Panc1 (cell line): Measurements from ENCODE around the gene BRICD5. TPM values are rescaled to one million over a fixed set of nuclear protein-coding genes. Genes with fewer than 3 reads are reported as not detected.

Experiments used
- ATAC-seq: fragments of 200-7000 bp; cut with Tn5 transposase; 2 replicates; pipeline ENCODE4 v1.9.1; 2020; ENCODE audit warnings: mild to moderate bottlenecking, moderate library complexity
- BruUV-seq: library from RNA; stranded (reverse); fragments of 400-500 nt; replicated peaks from 2 replicates; lab custom pipeline; 2021; lab: Mats Ljungman, UMichigan
- CTCF ChIA-PET: fragments of 300-600 bp; sonication (Branson Sonifier 250); formaldehyde crosslinking; loops from one replicate; lab custom pipeline; 2022; ENCODE audit warnings: antibody characterized with exemption; lab: Charles Lee
- POLR2A ChIA-PET: fragments of 300-600 bp; sonication (Branson Sonifier 250); formaldehyde crosslinking; loops from one replicate; lab custom pipeline; 2022; ENCODE audit warnings: antibody characterized with exemption; lab: Charles Lee
- DNase-seq: peaks from one replicate; pipeline ENCODE4 v3.0.0-alpha.2; 2010; ENCODE audit warnings: low read depth, low spot score
- H3K27ac ChIP-seq: 2 replicates; pipeline ENCODE4 v1.5.1; 2011; ENCODE audit warnings: mild to moderate bottlenecking, low read length, inconsistent platforms
- H3K27me3 ChIP-seq: fragments of 200-500 bp; sonication (Bioruptor generic); 2 replicates; pipeline ENCODE4 v1.6.0; 2014; ENCODE audit warnings: low read length, inconsistent platforms; ENCODE audit not compliant: control insufficient read depth, insufficient read depth
- H3K36me3 ChIP-seq: fragments of 200-500 bp; sonication (Bioruptor generic); 2 replicates; pipeline ENCODE4 v1.5.1; 2014; ENCODE audit warnings: inconsistent platforms, mild to moderate bottlenecking, low read length, moderate library complexity; ENCODE audit not compliant: control insufficient read depth, insufficient read depth
- H3K4me1 ChIP-seq: 2 replicates; pipeline ENCODE4 v1.5.1; 2011; ENCODE audit warnings: inconsistent platforms, mild to moderate bottlenecking, low read length, moderate library complexity; ENCODE audit not compliant: control insufficient read depth, insufficient read depth
- H3K4me3 ChIP-seq, 2 experiments: 2 replicates each; pipeline ENCODE4 v1.5.1; 2011 to 2012; ENCODE audit warnings: low read depth in 2 of 2, low read length in 2 of 2, mild to moderate bottlenecking in 2 of 2, inconsistent platforms in 1 of 2, moderate library complexity in 1 of 2
- H3K9me3 ChIP-seq: fragments of 200-500 bp; sonication (Bioruptor generic); 2 replicates; pipeline ENCODE4 v1.5.1; 2014; ENCODE audit warnings: low read depth, mild to moderate bottlenecking, inconsistent platforms, low read length, moderate library complexity; ENCODE audit not compliant: control insufficient read depth, insufficient read depth
- CTCF ChIP-seq: fragments of 450-650 bp; IDR thresholded peaks from 2 replicates; pipeline ENCODE4 v1.5.1; 2017; ENCODE audit warnings: mild to moderate bottlenecking
- POLR2AphosphoS5 ChIP-seq: IDR thresholded peaks from 2 replicates; pipeline ENCODE4 v1.6.1; 2012; ENCODE audit warnings: mild to moderate bottlenecking, low read depth, low read length, moderate library complexity
- REST ChIP-seq, 2 experiments: IDR thresholded peaks; 2 replicates each; pipeline ENCODE4 v1.6.1; 2011 to 2012; ENCODE audit warnings: low read depth in 2 of 2, control low read depth in 1 of 2, low read length in 1 of 2, mild to moderate bottlenecking in 1 of 2, moderate library complexity in 1 of 2; ENCODE audit not compliant: insufficient read depth in 1 of 2
- SIN3A ChIP-seq: IDR thresholded peaks from 2 replicates; pipeline ENCODE4 v1.6.1; 2012; ENCODE audit warnings: low read depth, mild to moderate bottlenecking, low read length, moderate library complexity, borderline replicate concordance; ENCODE audit not compliant: insufficient read depth
- TCF7L2 ChIP-seq: IDR thresholded peaks from 2 replicates; pipeline ENCODE4 v1.6.1; 2011; ENCODE audit warnings: mild to moderate bottlenecking, low read depth, low read length, inconsistent platforms
- in situ Hi-C: cut with HindIII; loops from 2 replicates; pipeline ENCODE4 v1.10.0; 2016; ENCODE audit warnings: low sequenced_read_pairs, low pct_unique_long_range_greater_than_20kb
- intact Hi-C: fragments of 100-400 bp; cut with micrococcal nuclease; formaldehyde crosslinking; loops from one replicate; pipeline ENCODE4 v1.10.0; 2022; ENCODE audit not compliant: unreplicated experiment
- total RNA-seq: library from RNA; stranded (reverse); gene quantifications from one replicate; pipeline ENCODE4 v1.2.1, GENCODE V29; 2021; ENCODE audit not compliant: unreplicated experiment

The BRICD5 gene
- total RNA-seq, 1 experiment from 2014 or later, result 8.7 TPM

GRCh38 chr16:2190002-2190658, 20.5 kb downstream of the BRICD5 start:
- H3K4me1 ChIP-seq, result peaks cover 5% of the 10 kb centered on the region; the same call in 1 of the 2 replicates
- in situ Hi-C loops, result no loop called here
- CTCF ChIA-PET, result no interaction called here
- no peak overlapping the region for H3K4me3 ChIP-seq
- no TSS peak for BruUV-seq
- H3K27me3 ChIP-seq, result no peaks in the 10 kb centered on the region
- H3K9me3 ChIP-seq, result no peaks in the 10 kb centered on the region
- POLR2A ChIA-PET, result no interaction called here
- ATAC-seq (no peak), DNase-seq (no peak)
- no peak for TF ChIP-seq REST (IDR thresholded peaks at IDR 0.05; ENCODE audit: insufficient read depth in 1 of 2, low read depth in 2 of 2, low read length in 1 of 2)
- no peak for TF ChIP-seq TCF7L2
- no peak for TF ChIP-seq CTCF
- no peak for TF ChIP-seq SIN3A
- no peak for TF ChIP-seq POLR2AphosphoS5
- no peaks in the 10 kb centered on the region for H3K36me3 ChIP-seq
- intact Hi-C loops, result no loop called here
- H3K27ac ChIP-seq, result no peak overlapping the region

GRCh38 chr16:2189252-2189893, 21.3 kb downstream of the BRICD5 start:
- CTCF ChIA-PET, result no interaction called here
- intact Hi-C loops, result no loop called here
- POLR2A ChIA-PET, result no interaction called here

More at GRCh38 chr16:2189252-2189893, 21.3 kb downstream of the BRICD5 start:
- ATAC-seq (no peak), DNase-seq (no peak)
- BruUV-seq, result no TSS peak
- Histone ChIP-seq H3K27ac (no peak overlapping the region), H3K36me3 (no peaks in the 10 kb centered on the region), H3K27me3 (no peaks in the 10 kb centered on the region), H3K9me3 (no peaks in the 10 kb centered on the region), H3K4me3 (no peak overlapping the region), H3K4me1 (0 out of 2 replicates have a peak, but pooled peaks cover 5% of the 10 kb centered on the region)
- in situ Hi-C loops, result no loop called here
- TF ChIP-seq CTCF, result no peak
